ENCODE measurements around the gene ARFGAP3. TPM values are rescaled to one million over a fixed set of nuclear protein-coding genes. Genes with fewer than 3 reads are reported as not detected.
A peak's percentile ranks its signal among the peaks of the same experiment; 100 is the strongest.

The ARFGAP3 gene
- total RNA-seq, 6 donors from 2014 or later: 25.9 to 60.8 (median 41.9) TPM

DNA sequence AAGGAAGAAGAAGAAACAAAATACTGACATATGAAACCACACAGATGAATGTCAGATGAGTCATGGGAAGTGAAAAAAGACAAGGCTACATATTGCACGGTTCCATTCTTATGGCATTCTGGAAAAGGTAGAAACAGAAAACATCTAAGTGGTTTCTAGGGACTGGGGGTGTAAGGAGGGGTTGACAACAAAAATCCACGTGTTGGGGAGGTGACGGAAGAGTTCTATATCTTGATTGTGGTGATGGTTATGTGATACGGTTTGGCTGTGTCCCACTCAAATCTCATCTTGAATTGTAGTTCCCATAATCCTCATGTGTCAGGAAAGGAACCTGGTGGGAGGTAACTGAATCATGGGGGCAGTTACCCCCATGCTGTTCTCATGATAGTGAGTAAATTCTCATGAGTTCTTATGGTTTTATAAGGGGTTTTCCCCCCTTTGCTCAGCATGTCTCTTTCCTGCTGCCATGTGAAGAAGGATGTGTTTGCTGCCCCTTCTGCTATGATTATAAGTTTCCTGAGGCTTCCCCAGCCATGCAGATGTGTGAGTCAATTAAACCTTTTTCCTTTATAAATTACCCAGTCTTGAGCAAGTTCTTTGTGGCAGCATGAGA, 6.4 kb upstream of the ARFGAP3 start:
- Histone ChIP-seq H3K27me3 (no peaks in the 10 kb centered on the region), H3K4me1 (peaks cover 1 to 14% (median 3%) of the 10 kb centered on the region in 4 donors), H3K9me3 (no peaks in the 10 kb centered on the region), H3K4me3 (no peak overlapping the region), H3K27ac (no peak overlapping the region), H3K36me3 (no peaks in the 10 kb centered on the region)
- DNase-seq: no peak
- no peak for ATAC-seq (ENCODE audit: low FRiP score in 2 of 2)
- 53 to 62% methylated on average over 4 of the region's 4 CpGs for WGBS, 2 donors
- TF ChIP-seq CTCF (IDR thresholded peaks at IDR 0.05) (no peak), POLR2A (IDR thresholded peaks at IDR 0.05) (no peak), POLR2AphosphoS5 (IDR thresholded peaks at IDR 0.05) (no peak), EP300 (IDR thresholded peaks at IDR 0.05) (no peak)

DNA sequence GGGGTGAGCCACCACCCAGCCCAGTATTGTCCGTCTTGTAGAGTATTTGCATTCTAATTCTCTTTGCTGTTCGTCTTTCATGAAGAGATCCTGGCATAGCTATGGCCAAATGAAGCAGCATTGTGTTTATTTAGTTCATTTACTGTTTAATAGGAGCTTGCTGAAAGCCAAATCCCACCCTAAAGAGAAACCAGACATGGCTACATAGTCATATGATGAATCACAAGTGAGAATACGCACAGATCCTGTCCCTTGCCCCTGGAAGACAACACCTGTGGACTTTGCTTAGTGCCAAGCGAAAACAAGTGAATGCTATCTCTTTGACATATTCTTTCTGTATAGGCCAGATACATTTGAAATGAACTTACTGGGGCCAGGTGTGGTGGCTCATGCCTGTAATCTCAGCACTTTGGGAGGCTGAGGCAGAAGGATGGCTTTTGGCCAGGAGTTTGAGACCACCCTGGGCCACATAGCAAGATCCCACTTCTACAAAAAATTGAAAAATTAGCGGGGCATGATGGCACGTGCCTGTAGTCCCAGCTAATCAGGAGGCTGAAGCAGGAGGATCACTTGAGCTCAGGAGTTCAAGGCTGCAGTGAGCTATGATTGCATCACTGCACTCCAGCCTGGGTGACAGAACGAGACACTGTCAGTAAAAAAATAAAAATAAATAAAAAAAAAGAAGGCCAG, 5.1 kb upstream of the ARFGAP3 start:
- Histone ChIP-seq H3K36me3 (no peaks in the 10 kb centered on the region), H3K9me3 (no peaks in the 10 kb centered on the region), H3K4me3 (no peak overlapping the region), H3K4me1 (peaks cover 7 to 11% (median 9%) of the 10 kb centered on the region in 4 donors), H3K27me3 (no peaks in the 10 kb centered on the region), H3K27ac (no peak overlapping the region)
- no peak for TF ChIP-seq POLR2AphosphoS5 (IDR thresholded peaks at IDR 0.05)
- WGBS, 2 donors: 85 to 90% methylated on average over 7 of the region's 7 CpGs
- ATAC-seq (ENCODE audit: low FRiP score in 2 of 2): no peak
- no peak for DNase-seq

- Histone ChIP-seq H3K4me3 (no peak overlapping the region), H3K9me3 (no peaks in the 10 kb centered on the region), H3K4me1 (peaks cover 9 to 10% (median 9%) of the 10 kb centered on the region in 4 donors), H3K27ac (no peak overlapping the region), H3K36me3 (no peaks in the 10 kb centered on the region), H3K27me3 (no peaks in the 10 kb centered on the region)
- ATAC-seq (ENCODE audit: low FRiP score in 2 of 2) (no peak), DNase-seq (no peak)
- no peak for TF ChIP-seq POLR2A (IDR thresholded peaks at IDR 0.05)
- no peak for TF ChIP-seq EP300 (IDR thresholded peaks at IDR 0.05)
- no peak for TF ChIP-seq POLR2AphosphoS5 (IDR thresholded peaks at IDR 0.05)
- TF ChIP-seq CTCF (IDR thresholded peaks at IDR 0.05): no peak
- WGBS, 2 donors: 48 to 65% methylated on average over 4 of the region's 4 CpGs
Observed at GRCh38 chr22:42860968-42861367, 3.9 kb upstream of the ARFGAP3 start.

GRCh38 chr22:42857845-42858481, 890 bp upstream of the ARFGAP3 start:
- ATAC-seq (ENCODE audit: low FRiP score in 2 of 2) (no peak), DNase-seq (peak in 1 of 2 donors; percentile 21)
- Histone ChIP-seq H3K27me3 (no peaks in the 10 kb centered on the region), H3K27ac (peak overlapping the region in 3 of 4 donors; percentile 8 to 97 (median 96)), H3K9me3 (no peaks in the 10 kb centered on the region), H3K4me3 (peak overlapping the region in 2 of 4 donors; percentile 63 to 73), H3K36me3 (peaks cover 0 to 7% (median 0%) of the 10 kb centered on the region in 4 donors), H3K4me1 (peaks cover 19 to 26% (median 21%) of the 10 kb centered on the region in 4 donors)
- no peak for TF ChIP-seq POLR2A (IDR thresholded peaks at IDR 0.05)
- no peak for TF ChIP-seq EP300 (IDR thresholded peaks at IDR 0.05)
- no peak for TF ChIP-seq CTCF (IDR thresholded peaks at IDR 0.05)
- TF ChIP-seq POLR2AphosphoS5 (IDR thresholded peaks at IDR 0.05): no peak
- 88 to 94% methylated on average over 14 of the region's 14 CpGs for whole genome bisulfite sequencing, 2 donors

DNA sequence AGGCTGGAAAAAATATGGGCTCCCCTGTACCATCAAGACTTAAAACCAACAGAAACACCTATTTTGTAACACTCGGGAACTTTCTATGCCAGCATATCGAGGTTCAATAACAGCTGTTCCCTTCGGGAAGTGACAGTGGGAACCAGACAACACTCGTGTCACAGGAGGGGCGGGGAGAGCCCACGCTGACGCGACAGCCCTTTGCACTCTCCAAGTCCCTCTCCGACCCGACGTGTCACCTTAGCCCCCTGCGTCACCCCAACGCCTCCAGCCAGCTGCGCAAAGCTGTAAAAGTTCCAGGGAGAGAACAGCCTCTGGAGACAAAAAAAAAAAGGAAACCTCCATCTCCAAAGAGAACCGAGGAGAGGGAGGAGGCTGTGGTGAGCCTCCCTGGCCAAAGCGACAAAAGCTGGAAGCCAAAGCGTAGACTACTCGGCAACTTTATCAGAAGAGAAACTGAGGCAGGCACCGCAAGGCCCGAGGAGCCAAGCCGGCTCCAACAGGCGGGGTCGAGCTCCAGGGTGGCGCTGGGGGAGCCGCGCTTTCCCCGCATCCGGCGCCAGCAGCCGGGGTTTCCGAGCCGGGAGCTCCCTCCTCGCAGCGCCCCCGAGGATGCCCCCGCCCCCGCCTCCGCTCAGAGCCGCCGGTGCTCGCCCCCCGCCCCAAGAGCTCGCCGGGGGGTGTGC, 751 bp downstream of the ARFGAP3 start:
- H3K9me3 ChIP-seq: no peaks in the 10 kb centered on the region
- H3K27me3 ChIP-seq: no peaks in the 10 kb centered on the region
- H3K36me3 ChIP-seq: peaks cover 0 to 7% (median 0%) of the 10 kb centered on the region in 4 donors
- WGBS, 2 donors: 0 to 1% methylated on average over 29 to 41 of the region's 44 CpGs
- H3K4me3 ChIP-seq: peak overlapping the region; percentile 51 to 91 (median 68)
- H3K4me1 ChIP-seq: peaks cover 19 to 26% (median 21%) of the 10 kb centered on the region in 4 donors
- ATAC-seq (ENCODE audit: low FRiP score in 2 of 2) (peak; percentile 26 to 52), DNase-seq (peak; percentile 73 to 85)
- H3K27ac ChIP-seq: peak overlapping the region; percentile 87 to 97 (median 96)
- TF ChIP-seq CTCF (IDR thresholded peaks at IDR 0.05) (no peak), POLR2AphosphoS5 (IDR thresholded peaks at IDR 0.05) (peak; percentile 64 to 77), EP300 (IDR thresholded peaks at IDR 0.05) (no peak), POLR2A (IDR thresholded peaks at IDR 0.05) (peak in 1 of 4 donors; percentile 50)

All from upper lobe of left lung (tissue), 6 donors.